Stimulated activated CD4-positive, alpha-beta T cell treated with anti-CD3 and anti-CD28 coated beads, Interleukin-1b, Interleukin-23, amount 100 ng/mL, for 48 hours (primary cell): ENCODE measurements around the gene TOP3A.

Experiments
- DNase-seq: peaks from one replicate; pipeline ENCODE4 v3.0.0-alpha.2; 2020

TOP3A gene

DNA sequence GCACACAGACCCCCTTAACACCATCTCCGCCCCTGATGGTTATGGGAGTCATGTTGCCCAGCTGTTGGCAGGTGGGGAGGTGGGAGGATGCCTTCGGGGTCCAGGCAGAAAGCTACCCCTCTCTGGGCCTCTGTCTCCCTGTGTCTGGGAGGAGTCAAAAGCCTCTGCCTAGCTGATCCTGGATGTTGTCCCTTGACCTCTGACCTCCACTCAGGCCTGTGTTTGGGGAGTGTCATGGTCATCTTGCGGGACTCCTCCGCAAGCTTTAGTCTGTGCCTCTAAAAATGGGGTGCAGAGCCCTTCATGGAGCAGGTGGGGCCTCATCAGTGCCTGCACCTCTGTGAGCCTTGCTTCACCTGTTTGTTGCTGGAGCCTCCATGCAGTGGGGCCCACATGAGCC, 85.5 kb downstream of the TOP3A start:
- DNase-seq: no peak

DNA sequence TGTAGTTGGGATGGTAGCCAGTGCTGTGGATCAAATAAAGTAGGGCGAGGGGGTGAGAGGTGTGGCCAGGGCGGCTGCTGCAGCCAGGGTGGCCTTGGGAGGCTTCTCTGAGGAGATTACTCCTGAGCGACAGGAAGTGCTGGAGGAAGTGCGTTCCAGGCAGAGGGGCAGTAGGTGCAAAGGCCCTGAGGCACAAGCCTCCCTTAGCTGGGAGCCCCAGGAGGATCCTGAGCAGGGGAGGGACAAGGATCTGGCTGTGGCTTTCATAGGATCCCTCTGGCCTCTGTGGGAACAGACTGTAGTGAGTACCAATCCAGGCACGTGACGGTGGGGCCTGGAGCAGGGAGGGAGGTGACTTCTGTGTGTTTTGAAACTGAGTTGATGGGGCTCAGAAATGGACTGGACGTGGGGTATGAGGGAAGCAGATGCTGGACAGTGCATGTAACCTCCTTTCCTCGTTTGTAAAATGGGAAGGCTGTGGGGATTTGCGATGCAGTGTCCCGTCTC, 86.6 kb downstream of the TOP3A start:
- DNase-seq: no peak

DNA sequence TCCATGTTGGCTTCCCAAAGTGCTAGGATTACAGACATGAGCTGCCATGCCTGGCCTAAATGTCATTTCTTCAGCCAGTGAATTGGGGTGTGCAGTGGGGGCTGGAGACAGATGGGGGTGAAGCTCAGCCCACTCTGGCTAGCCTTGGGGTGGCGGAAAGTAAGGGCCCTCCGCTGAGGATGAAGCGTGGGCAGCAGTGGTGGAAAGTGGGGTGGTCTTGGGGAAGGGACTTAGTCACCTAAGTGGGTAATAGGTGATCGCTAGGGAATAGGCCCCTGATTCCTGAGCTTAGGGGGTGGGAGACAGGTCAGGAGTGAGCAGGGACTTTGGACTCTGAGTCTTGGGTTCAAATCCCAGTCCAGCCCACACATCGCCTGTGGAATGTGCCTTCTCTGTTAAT, 87.2 kb downstream of the TOP3A start:
- no peak for DNase-seq

DNA sequence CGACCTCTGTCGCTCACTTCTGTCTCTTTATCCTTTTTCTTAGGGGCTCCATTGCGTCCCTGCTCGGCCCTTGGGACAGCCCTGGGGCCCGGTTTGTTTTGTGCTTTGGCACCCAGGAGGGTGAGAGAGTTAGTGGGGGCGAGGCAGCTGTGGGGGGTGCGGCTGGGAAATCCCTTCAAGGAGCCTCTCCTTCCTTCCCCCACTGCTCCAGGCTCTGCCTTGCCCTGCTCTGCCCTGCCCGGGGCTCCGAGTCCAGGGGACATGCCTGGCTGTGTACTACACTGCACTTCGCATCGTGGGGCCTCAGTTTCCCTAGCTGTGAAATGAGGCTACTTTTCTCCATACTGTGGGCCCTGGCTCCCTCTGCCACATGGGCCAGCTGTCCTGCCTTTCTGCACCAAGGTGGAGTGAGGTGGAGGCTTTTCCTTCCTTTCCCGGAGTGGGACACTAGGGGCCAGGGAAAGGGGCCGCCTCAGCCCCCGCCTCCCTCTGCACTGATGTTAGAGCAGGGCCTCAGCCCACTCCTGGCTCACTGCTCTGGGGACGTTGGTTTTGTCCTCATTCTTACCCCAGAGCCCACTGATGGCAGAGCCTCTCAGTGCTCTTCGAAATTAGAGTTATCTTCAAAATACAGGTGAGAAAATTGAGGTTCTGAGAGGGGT, 88.4 kb downstream of the TOP3A start:
- DNase-seq: no peak

DNA sequence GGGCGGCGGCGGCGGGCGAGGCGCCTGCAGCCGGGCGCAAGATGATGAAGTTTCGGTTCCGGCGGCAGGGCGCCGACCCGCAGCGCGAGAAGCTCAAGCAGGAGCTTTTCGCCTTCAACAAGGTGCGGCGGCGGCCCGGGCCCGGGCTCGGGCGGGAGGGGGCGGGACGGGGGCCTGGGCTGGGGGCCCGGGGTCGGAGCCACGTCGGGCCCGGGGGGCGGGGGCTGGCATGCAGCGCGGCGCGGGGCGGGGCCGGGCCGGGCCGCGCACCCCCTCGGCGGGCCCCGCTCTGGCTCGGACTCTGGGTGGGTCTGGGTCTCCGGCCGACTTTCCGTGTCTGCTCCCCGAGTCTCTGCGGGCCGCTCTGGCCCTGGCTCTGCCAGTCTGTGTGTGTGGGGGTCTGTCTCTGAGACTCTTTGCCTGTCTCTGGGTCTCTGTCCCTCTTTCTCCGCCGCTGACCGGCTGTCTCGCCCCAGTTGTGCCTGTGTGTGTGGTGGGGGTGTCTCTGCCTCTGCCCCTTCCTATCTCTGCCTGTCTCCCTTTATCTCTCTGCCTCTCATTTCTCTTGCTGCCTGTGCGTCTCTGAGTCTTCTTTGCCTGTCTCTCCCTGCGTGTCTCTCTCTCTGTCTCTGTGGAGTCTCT, 89.0 kb downstream of the TOP3A start:
- DNase-seq: no peak

DNA sequence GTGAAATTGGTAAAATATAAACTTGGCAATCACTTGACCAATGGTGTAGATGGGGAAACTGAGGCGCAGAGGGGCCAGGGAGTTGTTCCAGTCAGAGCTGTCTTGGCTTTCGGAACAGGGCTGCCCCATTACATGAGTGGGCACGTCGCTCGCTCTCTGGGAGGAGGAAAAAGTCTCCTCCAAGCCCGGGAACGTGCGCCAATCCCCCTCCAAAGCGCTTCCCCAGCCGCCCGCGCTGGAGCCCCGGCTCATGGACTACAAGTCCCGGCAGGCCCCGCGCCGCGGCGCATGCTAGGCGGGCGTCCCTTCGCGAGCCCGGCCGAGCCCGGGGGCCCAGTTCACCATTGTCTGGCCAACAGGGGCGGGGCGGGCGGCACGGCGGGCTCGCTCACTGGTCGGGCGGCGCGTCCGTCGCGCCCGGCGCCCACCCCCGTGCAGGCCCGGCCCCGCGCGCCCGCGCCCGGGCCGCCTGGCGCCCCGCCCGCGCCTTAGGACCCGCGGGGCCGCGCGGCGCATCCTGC, 89.6 kb downstream of the TOP3A start, which contains the start of gene LLGL1:
LLGL1 (plus strand) TSS at position 515 of the 521 bp plus-strand sequence. CDS start 48 bp downstream, outside the sequence.
- DNase-seq: peak; percentile 95

DNA sequence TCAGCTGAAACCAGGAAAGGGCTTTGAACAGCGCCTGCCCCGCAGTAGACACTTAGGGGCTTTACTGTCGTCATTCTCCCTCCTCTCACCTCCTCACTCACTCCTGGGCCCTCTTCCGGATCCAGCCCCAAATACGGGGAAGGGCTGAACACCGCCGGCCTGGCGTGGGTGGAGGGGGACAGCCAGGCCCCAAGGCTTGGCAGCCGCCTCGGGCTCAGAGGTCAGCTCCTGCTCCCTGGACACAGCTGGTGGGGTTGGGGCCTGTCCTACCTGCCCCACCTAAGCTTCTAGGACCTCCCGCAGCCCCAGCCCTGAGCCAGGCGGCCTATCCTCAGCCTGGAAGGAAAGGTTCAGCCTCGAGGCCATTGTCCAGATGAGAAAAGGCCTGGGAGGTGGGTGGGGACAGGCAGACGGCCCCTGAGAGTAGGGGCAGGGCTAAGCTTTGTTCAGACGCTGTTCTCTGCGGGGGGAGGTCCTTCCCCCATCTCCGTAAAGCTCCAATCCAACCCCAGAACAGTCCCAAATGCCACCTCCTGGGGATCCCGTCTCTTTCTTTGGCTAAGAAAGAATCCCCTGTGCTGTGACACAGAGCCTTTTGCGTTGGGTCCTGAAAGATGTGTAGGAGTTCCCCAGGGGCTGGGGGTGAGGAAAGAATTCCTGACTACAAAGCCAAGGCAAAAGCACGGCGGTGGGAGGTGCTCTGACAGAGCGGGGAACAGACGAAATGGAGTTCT, 90.2 kb downstream of the TOP3A start:
- DNase-seq: no peak

DNA sequence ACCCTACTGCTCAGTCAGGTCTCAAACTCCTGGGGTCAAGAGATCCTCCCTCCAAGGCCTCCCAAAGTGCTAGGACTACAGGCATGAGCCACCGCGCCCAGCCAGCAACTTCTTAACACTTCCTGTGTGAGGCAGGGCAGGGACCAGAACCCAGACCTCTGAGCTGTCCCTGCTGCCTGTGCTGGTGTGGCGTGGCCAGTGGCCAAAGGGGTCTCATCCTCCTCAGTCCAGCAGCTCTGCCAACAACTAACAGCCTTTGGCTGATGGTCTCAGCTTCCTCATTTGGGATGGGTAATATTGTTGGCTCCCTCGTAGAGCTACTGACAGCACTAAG, 90.8 kb downstream of the TOP3A start:
- no peak for DNase-seq
